ENCODE measurements around the gene RETREG2.

DNA sequence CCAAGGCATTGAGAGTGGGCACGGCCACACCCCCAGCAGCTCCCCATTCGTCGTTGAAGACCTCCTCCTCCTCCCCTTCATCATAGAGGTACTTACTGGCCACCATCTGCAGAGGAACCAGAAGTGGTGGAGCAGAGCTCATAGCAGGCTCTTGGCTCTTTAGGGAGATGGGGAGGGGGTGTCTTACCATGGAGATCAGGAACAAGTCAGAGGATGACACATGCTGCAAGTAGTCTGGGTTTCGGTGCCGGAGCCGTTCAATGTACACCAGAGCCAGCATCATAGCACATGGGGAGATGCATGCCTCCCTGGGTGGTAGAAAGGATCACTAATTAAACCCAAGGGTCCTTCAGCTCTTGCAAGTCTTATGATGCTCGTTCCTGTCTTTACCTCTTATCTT is 3.3 kb upstream of the RETREG2 start:
- TF ChIP-seq EZH2 (IDR thresholded peaks at IDR 0.05; ENCODE audit: insufficient read depth, poor library complexity, severe bottlenecking) (no peak), EZH2phosphoT487 (IDR thresholded peaks at IDR 0.05; ENCODE audit: insufficient read depth, low read depth) (no peak)

Data from GM23248 (cell line).